GM19328 (cell line): ENCODE data around the gene TACR1.
"Not testable (repeated sequence)": the region's sequence is repeated elsewhere in the genome, so short reads cannot be mapped to it uniquely, and the experiment has no call there.

Experiments used
- ATAC-seq: cut with Tn5 transposase; IDR thresholded peaks from one replicate; pipeline ENCODE4 v1.9.1; 2021; ENCODE audit warnings: mild to moderate bottlenecking, moderate library complexity; ENCODE audit not compliant: unreplicated experiment

Gene TACR1

DNA sequence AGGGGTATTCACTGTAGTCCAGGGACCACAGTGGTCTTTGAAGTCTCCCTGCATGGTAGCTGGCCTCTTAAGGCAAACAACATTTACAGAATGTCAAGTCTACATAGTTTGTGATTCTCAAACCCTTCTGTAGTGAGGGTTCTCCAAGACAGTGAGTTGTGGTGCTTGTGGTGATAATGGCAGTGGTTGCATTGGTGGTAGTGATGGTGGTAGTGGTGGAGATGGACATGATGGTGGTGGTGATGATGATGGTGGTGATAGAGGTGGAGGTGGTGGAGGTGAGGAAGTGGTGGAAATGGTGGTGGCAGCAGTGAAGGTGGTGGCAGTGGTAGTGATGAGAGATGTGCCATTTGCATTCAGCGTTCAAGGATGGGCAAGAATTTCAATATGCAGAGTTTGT is 104.9 kb downstream of the TACR1 start:
- ATAC-seq = no peak

DNA sequence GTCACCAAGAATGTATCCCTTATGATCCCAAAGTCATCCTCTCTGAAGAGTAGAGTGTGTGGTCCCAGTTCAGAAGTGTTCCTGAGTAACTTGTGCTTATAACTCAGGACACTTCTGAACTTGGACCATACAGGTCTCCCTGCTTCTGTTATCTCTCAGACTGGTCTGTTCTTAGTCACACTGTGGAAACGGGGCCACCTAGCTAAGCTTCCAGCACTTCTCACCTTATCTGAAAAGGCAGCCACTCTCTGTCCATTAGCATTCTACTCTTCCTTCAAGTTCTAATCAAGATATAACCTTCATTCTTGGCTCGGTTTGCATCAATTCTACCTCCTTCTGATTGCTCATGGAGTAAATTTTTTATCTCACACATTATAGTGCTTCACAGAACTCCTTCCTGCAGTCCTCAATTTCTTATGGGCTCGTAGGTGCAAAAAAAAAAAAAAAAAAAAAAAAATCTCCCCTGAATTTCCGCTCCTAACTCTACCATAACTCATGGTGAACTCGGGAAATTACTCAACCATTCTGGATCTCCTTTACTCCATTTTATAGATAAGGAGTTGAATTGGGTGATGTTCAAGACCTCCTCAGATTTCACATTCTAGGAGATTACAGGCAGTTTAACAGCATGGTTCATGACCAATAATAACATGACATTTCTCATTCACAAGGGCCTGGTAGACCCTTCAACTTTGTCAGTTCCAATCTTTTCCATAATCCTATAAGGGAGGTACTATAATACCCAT is 108.4 kb downstream of the TACR1 start:
- no peak for ATAC-seq

GRCh38 chr2:75089471-75089870 is 109.8 kb downstream of the TACR1 start:
- no peak for ATAC-seq

DNA sequence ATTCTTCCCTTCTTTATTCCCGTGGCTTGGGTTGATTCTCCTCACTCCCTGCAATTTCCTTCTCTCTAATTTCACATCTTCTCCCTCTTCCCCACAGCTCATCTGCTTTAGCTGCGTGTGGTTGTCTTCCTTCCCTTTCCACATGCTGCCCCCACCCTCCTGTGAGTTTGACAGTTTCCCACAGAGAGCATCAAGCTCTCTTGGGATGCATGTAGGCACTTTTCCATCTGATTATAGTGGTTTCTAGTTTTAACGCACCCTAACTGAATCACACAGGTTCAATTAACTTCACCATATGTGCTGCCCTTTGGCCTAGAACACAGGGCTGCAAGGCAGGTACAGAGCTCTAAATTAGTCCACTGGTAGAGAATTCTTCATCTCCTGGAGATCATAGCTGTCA is 110.5 kb downstream of the TACR1 start:
- no peak for ATAC-seq

GRCh38 chr2:75087736-75088135 is 111.6 kb downstream of the TACR1 start:
- no peak for ATAC-seq

- no peak for ATAC-seq
Observed at GRCh38 chr2:75079575-75079974, 119.7 kb downstream of the TACR1 start.

DNA sequence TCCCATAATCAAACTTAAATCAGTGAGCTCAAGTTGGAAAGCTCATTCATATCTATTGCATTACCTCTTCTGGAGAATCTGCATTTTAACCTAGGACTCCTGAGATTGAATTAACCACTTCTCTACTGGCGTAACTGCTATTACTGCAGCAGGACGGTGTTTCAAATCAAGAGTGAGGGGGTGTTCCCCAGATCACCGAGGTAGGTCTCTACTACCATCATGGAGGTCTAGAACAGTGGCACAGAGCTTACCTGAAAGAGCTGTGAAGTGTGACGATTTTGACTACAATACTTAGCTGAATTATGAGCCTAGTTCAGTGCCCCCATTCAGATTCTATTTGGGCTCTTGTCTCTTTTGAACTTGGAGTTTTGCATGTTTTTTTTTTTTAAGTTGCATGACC is 121.4 kb downstream of the TACR1 start:
- ATAC-seq = no peak

GRCh38 chr2:75076088-75076487 is 123.2 kb downstream of the TACR1 start:
- no peak for ATAC-seq

DNA sequence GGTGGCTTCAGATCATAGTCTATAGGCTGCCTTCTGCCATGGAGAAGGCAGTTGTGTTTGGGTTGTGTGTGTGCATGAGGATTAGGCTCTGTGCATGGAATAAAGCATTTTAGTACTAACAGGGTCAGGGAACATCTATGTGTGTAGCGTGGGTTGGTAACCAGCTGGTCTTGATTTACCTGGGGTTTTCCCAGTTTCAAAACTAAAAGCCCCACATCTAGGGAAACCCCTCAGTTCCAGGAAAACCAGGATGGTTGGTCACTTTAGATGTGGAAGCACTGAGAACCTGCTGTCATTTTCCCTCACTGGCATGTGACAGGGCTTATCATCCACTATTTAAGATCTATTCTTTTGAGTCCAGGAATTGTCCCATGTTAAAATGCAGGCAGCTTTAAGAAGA is 124.6 kb downstream of the TACR1 start:
- ATAC-seq = no peak

- no peak for ATAC-seq
Observed at GRCh38 chr2:75074228-75074627, 125.1 kb downstream of the TACR1 start.

- ATAC-seq = no peak
Observed at GRCh38 chr2:75071766-75072165, 127.6 kb downstream of the TACR1 start.

DNA sequence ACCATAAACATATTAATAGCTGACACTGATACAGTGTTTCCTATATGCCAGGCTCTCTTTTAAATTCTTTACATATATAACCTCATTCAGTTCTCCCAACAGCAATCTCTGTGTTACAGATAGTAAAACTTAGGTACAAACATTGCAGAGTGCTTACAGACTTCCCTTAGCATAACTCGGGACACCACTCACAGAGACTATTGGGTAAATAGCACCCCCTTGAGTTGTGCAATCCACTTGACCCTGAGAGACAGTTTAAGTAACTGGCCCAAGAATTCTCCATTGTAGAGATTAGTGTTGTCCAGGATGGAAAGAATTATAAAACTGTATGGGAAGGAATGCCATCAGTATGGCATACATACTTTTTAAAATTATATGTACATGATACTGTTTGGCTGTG is 130.8 kb downstream of the TACR1 start:
- ATAC-seq = no peak

GRCh38 chr2:75067506-75067905 is 131.8 kb downstream of the TACR1 start:
- no peak for ATAC-seq

GRCh38 chr2:75066121-75066902 is 133.0 kb downstream of the TACR1 start:
- no peak for ATAC-seq

DNA sequence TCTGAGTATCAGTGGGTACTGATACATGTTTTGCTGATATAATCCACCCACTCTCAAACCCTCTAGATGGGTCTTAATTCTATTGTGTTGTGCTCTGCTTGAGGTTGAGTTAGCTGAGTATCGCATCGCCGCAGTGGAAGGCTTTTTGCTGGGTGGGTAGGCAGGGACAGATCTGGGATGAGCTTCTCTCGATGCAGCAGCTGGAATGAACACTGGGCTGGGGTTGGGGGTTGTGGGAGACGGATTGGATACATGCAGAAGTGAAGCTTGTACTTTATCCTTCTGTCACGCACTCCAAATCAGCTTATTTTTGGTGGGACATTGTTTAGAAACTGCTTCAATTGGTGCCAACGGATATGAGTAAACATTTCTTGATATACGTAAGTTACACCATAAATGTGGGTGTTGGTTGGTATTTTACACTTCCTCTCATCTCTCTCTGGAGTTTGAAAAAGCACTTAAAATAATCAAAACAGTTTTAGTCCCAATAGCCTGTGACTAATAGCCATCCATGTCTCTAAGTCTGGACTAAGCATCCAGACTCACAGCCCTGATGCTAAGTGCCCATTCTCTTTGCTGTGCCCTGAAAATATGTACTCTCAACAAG is 133.8 kb downstream of the TACR1 start:
- no peak for ATAC-seq

GRCh38 chr2:75064691-75065396 is 134.5 kb downstream of the TACR1 start:
- ATAC-seq = peak; percentile 69

- ATAC-seq = no peak
Observed at GRCh38 chr2:75063906-75064305, 135.4 kb downstream of the TACR1 start.

GRCh38 chr2:75058427-75058826 is 140.9 kb downstream of the TACR1 start:
- no peak for ATAC-seq

- not testable (repeated sequence) for ATAC-seq
Observed at GRCh38 chr2:75057150-75057549, 142.2 kb downstream of the TACR1 start.

DNA sequence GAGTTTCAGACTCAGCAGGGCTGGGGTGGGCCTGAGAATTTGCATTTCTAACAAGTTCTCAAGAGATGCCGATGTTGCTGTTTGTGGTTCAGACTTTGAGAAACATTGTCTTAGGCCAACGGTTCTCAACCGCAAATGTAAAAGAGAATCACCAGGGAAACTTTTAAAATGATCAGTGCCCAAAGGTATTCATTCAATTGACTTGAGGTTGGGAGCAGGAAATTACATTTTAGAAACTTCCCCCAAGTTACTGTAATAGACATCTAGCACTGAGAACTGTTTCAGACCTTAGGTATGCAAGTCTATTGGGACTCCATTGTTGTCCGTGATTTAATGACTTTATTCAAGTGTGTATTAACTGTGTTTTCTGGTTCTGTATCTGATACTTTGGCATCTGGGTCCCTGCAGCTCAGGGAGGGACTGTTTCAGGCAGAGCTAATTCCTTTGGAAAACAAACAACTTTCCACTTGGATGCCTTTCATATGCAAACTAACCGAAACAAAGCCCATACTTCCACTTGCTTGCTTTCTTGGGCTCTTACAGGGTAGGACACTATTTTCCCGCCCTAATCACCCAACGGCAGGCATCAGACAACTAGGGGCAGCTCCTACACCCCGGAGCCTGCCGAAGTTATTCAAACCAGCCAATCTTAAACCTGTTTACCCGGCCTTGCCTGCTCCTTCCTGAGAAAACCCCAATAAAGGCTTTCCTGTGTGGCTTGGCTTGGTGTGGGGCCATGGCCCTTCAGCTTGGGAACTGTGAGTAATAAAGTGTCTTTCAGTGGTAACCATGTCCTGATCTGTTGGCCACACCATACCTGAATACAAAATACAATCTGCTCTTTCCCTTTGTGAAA is 143.3 kb downstream of the TACR1 start:
- peak; percentile 53 for ATAC-seq
